SK-N-MC (cell line): ENCODE data around the gene MSI1.
A peak's percentile ranks its signal among the peaks of the same experiment; 100 is the strongest.

ENCODE experiments used
- DNase-seq: peaks from one replicate; pipeline ENCODE4 v3.0.0-alpha.2; 2011; ENCODE audit warnings: low read depth, low spot score
- H3K27ac ChIP-seq: fragments of 200-600 bp; sonication (generic); 2 replicates; pipeline ENCODE4 v1.5.1; 2016; ENCODE audit warnings: mixed run types
- H3K36me3 ChIP-seq: fragments of 200-600 bp; sonication (generic); 2 replicates; pipeline ENCODE4 v1.6.1; 2017; ENCODE audit warnings: antibody characterized with exemption, low read length, mixed read lengths; ENCODE audit not compliant: insufficient read depth
- H3K4me3 ChIP-seq: fragments of 200-600 bp; sonication (generic); 2 replicates; pipeline ENCODE4 v1.5.1; 2016
- H3K9ac ChIP-seq: fragments of 200-600 bp; sonication (generic); 2 replicates; pipeline ENCODE4 v1.8.0; 2017; ENCODE audit warnings: mixed run types, mixed read lengths; ENCODE audit not compliant: insufficient read length
- H3K9me3 ChIP-seq: fragments of 200-600 bp; sonication (generic); 2 replicates; pipeline ENCODE4 v1.6.1; 2017; ENCODE audit warnings: low read depth, mild to moderate bottlenecking, antibody characterized with exemption, low read length, moderate library complexity, mixed read lengths
- EZH2 ChIP-seq: fragments of 200-600 bp; sonication (generic); IDR thresholded peaks from one replicate; pipeline ENCODE4 v1.6.1; 2017; ENCODE audit warnings: antibody characterized with exemption
- FOXP2 ChIP-seq: optimal IDR thresholded peaks from 2 replicates; pipeline ENCODE3; 2011; ENCODE audit warnings: mild to moderate bottlenecking, moderate library complexity; ENCODE audit not compliant: insufficient read depth; ENCODE audit errors: extremely low read length, control extremely low read depth
- POLR2AphosphoS5 ChIP-seq: IDR thresholded peaks from 2 replicates; pipeline ENCODE4 v1.6.1; 2012; ENCODE audit warnings: mild to moderate bottlenecking, low read depth, low read length, borderline replicate concordance

MSI1 gene

GRCh38 chr12:120301962-120302815 is 66.8 kb downstream of the MSI1 start, which contains the start of gene SIRT4:
SIRT4 (plus strand) TSS chr12:120302321; CDS start chr12:120303562, 1,241 bp downstream.
- no peak within 1 kb of the TSS for H3K27ac ChIP-seq
- H3K36me3 ChIP-seq: 0 out of 2 replicates have a peak, but pooled peaks cover 3% of the 10 kb centered on the region

GRCh38 chr12:120292661-120293531 is 76.1 kb downstream of the MSI1 start, which contains the start of gene RNU4-1:
RNU4-1 (minus strand) TSS chr12:120293237.
- peak within 1 kb of the TSS; percentile 100 for H3K27ac ChIP-seq
- H3K36me3 ChIP-seq: no peaks in the 10 kb centered on the region
- peak within 1 kb of the TSS; percentile 95 for H3K9ac ChIP-seq
- DNase-seq: peak; percentile 94
- TF ChIP-seq FOXP2 (no peak), POLR2AphosphoS5 (peak; percentile 100), EZH2 (no peak)
- peak within 1 kb of the TSS; percentile 91 for H3K4me3 ChIP-seq
- H3K9me3 ChIP-seq: no peaks in the 10 kb centered on the region

More at GRCh38 chr12:120301962-120302815, 66.8 kb downstream of the MSI1 start, which contains the start of gene SIRT4:
- TF ChIP-seq FOXP2 (no peak), POLR2AphosphoS5 (peak; percentile 76)
- H3K9me3 ChIP-seq: no peaks in the 10 kb centered on the region
- DNase-seq: peak; percentile 86
- H3K9ac ChIP-seq: peak within 1 kb of the TSS; percentile 87
- peak within 1 kb of the TSS; percentile 97 for H3K4me3 ChIP-seq

GRCh38 chr12:120292411-120292660 is 76.6 kb downstream of the MSI1 start:
- no peak for DNase-seq
- Histone ChIP-seq H3K4me3 (peak overlapping the region; percentile 91), H3K27ac (peak overlapping the region; percentile 100), H3K9me3 (no peaks in the 10 kb centered on the region), H3K9ac (peak overlapping the region; percentile 95), H3K36me3 (no peaks in the 10 kb centered on the region)
- TF ChIP-seq POLR2AphosphoS5: no peak
- no peak for TF ChIP-seq FOXP2
- no peak for TF ChIP-seq EZH2
